GM12801 (cell line): ENCODE measurements around the gene LYPD3.

Experiments used
- CTCF ChIP-seq: IDR thresholded peaks from one replicate; pipeline ENCODE4 v1.5.1; 2011; ENCODE audit warnings: control low read depth; ENCODE audit not compliant: insufficient read length; ENCODE audit errors: extremely low read depth

The LYPD3 gene

GRCh38 chr19:43504426-43505185 lies 39.2 kb upstream of the LYPD3 start, which contains the start of gene PHLDB3:
Gene PHLDB3, minus strand, starts transcription at chr19:43504746. Its CDS starts 628 bp downstream, at chr19:43504118.
- TF ChIP-seq CTCF: no peak

- no peak for TF ChIP-seq CTCF
Measured at GRCh38 chr19:43503501-43504425, 38.4 kb upstream of the LYPD3 start.

GRCh38 chr19:43502419-43502976 lies 37.1 kb upstream of the LYPD3 start:
- no peak for TF ChIP-seq CTCF

- no peak for TF ChIP-seq CTCF
Measured at GRCh38 chr19:43501661-43502418, 36.4 kb upstream of the LYPD3 start.

- TF ChIP-seq CTCF: no peak
Measured at GRCh38 chr19:43499042-43499441, 33.6 kb upstream of the LYPD3 start.

- no peak for TF ChIP-seq CTCF
Measured at GRCh38 chr19:43498233-43498842, 32.9 kb upstream of the LYPD3 start.
